Sigmoid colon (tissue), 7 donors: Measurements from ENCODE around the gene SSBP1. TPM values are rescaled to one million over a fixed set of nuclear protein-coding genes. Genes with fewer than 3 reads are reported as not detected.

Experiments
- DNase-seq: peaks from one replicate; pipeline ENCODE4 v3.0.0-alpha.2; 2019
- H3K27ac ChIP-seq, 4 donors: fragments of 200-600 bp; sonication (generic); one replicate each; pipeline ENCODE4 v1.5.1; 2016 to 2019; ENCODE audit warnings: mild to moderate bottlenecking in 1 of 4
- H3K27me3 ChIP-seq, 3 donors: fragments of 200-600 bp; sonication (generic); one replicate each; pipeline ENCODE4 v1.5.1; 2019; ENCODE audit warnings: mild to moderate bottlenecking in 1 of 3
- H3K36me3 ChIP-seq, 4 donors: fragments of 200-600 bp; sonication (generic); one replicate each; pipeline ENCODE4 v1.5.1; 2016 to 2019
- H3K4me1 ChIP-seq, 4 donors: fragments of 200-600 bp; sonication (generic); one replicate each; pipeline ENCODE4 v1.5.1; 2017 to 2019
- H3K4me3 ChIP-seq, 4 donors: fragments of 200-600 bp; sonication (generic); one replicate each; pipeline ENCODE4 v1.5.1; 2017 to 2019; ENCODE audit warnings: mild to moderate bottlenecking in 2 of 4, moderate library complexity in 1 of 4
- H3K9me3 ChIP-seq, 4 donors: fragments of 200-600 bp in 3 of 4; sonication (generic) in 3 of 4; one replicate each; pipeline versions ENCODE4 v1.5.1 to v1.6.1; 2013 to 2019
- CTCF ChIP-seq, 4 experiments: fragments of 450-650 bp in 3 of 4; fragments of 200-600 bp in 1 of 4; IDR thresholded peaks; one replicate each; pipeline ENCODE4 v1.5.1; 2016 to 2019; ENCODE audit warnings: antibody characterized with exemption in 4 of 4, mild to moderate bottlenecking in 3 of 4, moderate library complexity in 2 of 4
- EP300 ChIP-seq, 4 donors: sonication (generic); formaldehyde crosslinking; IDR thresholded peaks; one replicate each; pipeline ENCODE4 v1.6.1; 2017; ENCODE audit warnings: antibody characterized with exemption in 4 of 4
- POLR2A ChIP-seq, 2 donors: fragments of 450-650 bp; IDR thresholded peaks; one replicate each; pipeline ENCODE4 v1.6.1; 2016; ENCODE audit warnings: antibody characterized with exemption in 2 of 2, mild to moderate bottlenecking in 2 of 2, moderate library complexity in 2 of 2
- POLR2AphosphoS5 ChIP-seq, 4 donors: sonication (generic); formaldehyde crosslinking; IDR thresholded peaks; one replicate each; pipeline ENCODE4 v1.6.1; 2017; ENCODE audit warnings: antibody characterized with exemption in 4 of 4
- WGBS, 2 donors: extraction: QIAGEN DNeasy Blood & Tissue Kit; methylation state at CpG; one replicate each; pipeline ENCODE4 v1.1.7; 2013; 5-methylcytosine and 5-hydroxymethylcytosine counted together
- intact Hi-C: fragments of 100-400 bp; cut with DNase I; formaldehyde crosslinking; loops from one replicate; pipeline ENCODE4 v1.15.1; 2023
- polyA plus RNA-seq, 3 donors: library from polyadenylated mRNA; stranded (reverse); fragments of 200-250 nt; gene quantifications; one replicate each; pipeline ENCODE4 v1.2.3, GENCODE V29; 2013
- total RNA-seq, 4 donors: library from RNA; depleted of rRNA; stranded (reverse); fragments of >200 nt; gene quantifications; one replicate each; pipeline ENCODE4 v1.1.0, GENCODE V29; 2016
- donor health status: healthy with polysubstance abuse.
- donor health status: Bipolar disorder and iron deficiency.
- donor health status: healthy.

Gene SSBP1
- total and polyA plus RNA-seq, 7 donors = 77.0 to 205 (median 137) TPM

- no peaks in the 10 kb centered on the region for H3K27me3 ChIP-seq
- H3K27ac ChIP-seq = peak overlapping the region in 1 of 4 donors; percentile 81
- 27 to 67% methylated on average over 4 of the region's 4 CpGs for WGBS, 2 donors
- peak overlapping the region; percentile 59 to 99 (median 84) for H3K4me3 ChIP-seq
- no peaks in the 10 kb centered on the region for H3K9me3 ChIP-seq
- H3K4me1 ChIP-seq = peaks cover 0 to 20% (median 19%) of the 10 kb centered on the region in 4 donors
- intact Hi-C loops = loop anchor here (5.0 kb wide), 1 partner anchor 46 kb away; no protein-coding TSS in a partner anchor
- no peaks in the 10 kb centered on the region for H3K36me3 ChIP-seq
- DNase-seq = no peak
- TF ChIP-seq POLR2A (IDR thresholded peaks at IDR 0.05) = no peak
- no peak for TF ChIP-seq CTCF (IDR thresholded peaks at IDR 0.05)
- no peak for TF ChIP-seq POLR2AphosphoS5 (IDR thresholded peaks at IDR 0.05)
- no peak for TF ChIP-seq EP300 (IDR thresholded peaks at IDR 0.05)
Measured at GRCh38 chr7:141702892-141703291, 35.3 kb upstream of the SSBP1 start.

- 14 to 58% methylated on average over 3 of the region's 3 CpGs for WGBS, 2 donors
- peaks cover 0 to 20% (median 17%) of the 10 kb centered on the region in 4 donors for H3K4me1 ChIP-seq
- H3K27ac ChIP-seq = no peak overlapping the region
- DNase-seq = no peak
- H3K27me3 ChIP-seq = no peaks in the 10 kb centered on the region
- no peaks in the 10 kb centered on the region for H3K36me3 ChIP-seq
- TF ChIP-seq CTCF (IDR thresholded peaks at IDR 0.05) (no peak), POLR2AphosphoS5 (IDR thresholded peaks at IDR 0.05) (no peak), POLR2A (IDR thresholded peaks at IDR 0.05) (no peak), EP300 (IDR thresholded peaks at IDR 0.05) (no peak)
- intact Hi-C loops = loop anchor here (5.0 kb wide), 1 partner anchor 47 kb away; no protein-coding TSS in a partner anchor
- H3K9me3 ChIP-seq = no peaks in the 10 kb centered on the region
- H3K4me3 ChIP-seq = no peak overlapping the region
Measured at GRCh38 chr7:141704112-141704511, 34.0 kb upstream of the SSBP1 start.

GRCh38 chr7:141704741-141705140, 33.4 kb upstream of the SSBP1 start:
- intact Hi-C loops = loop anchor here (5.0 kb wide), 1 partner anchor 47 kb away; no protein-coding TSS in a partner anchor
- WGBS, 2 donors = 69 to 75% methylated on average over 5 of the region's 5 CpGs
- no peaks in the 10 kb centered on the region for H3K27me3 ChIP-seq
- H3K9me3 ChIP-seq = no peaks in the 10 kb centered on the region
- TF ChIP-seq POLR2A (IDR thresholded peaks at IDR 0.05) = no peak
- DNase-seq = no peak
- H3K4me1 ChIP-seq = peaks cover 0 to 20% (median 17%) of the 10 kb centered on the region in 4 donors
- H3K27ac ChIP-seq = no peak overlapping the region
- H3K4me3 ChIP-seq = no peak overlapping the region
- H3K36me3 ChIP-seq = no peaks in the 10 kb centered on the region

GRCh38 chr7:141706239-141707064, 31.7 kb upstream of the SSBP1 start:
- no peak overlapping the region for H3K4me3 ChIP-seq
- intact Hi-C loops = no loop called here
- H3K36me3 ChIP-seq = no peaks in the 10 kb centered on the region
- WGBS, 2 donors = 20 to 71% methylated on average over 1 of the region's 1 CpG
- DNase-seq = no peak
- H3K27ac ChIP-seq = no peak overlapping the region
- H3K9me3 ChIP-seq = no peaks in the 10 kb centered on the region
- H3K27me3 ChIP-seq = no peaks in the 10 kb centered on the region
- H3K4me1 ChIP-seq = peaks cover 0 to 10% (median 8%) of the 10 kb centered on the region in 4 donors
- TF ChIP-seq POLR2AphosphoS5 (IDR thresholded peaks at IDR 0.05) (no peak), EP300 (IDR thresholded peaks at IDR 0.05) (no peak), POLR2A (IDR thresholded peaks at IDR 0.05) (no peak), CTCF (IDR thresholded peaks at IDR 0.05) (no peak)

- Histone ChIP-seq H3K27me3 (no peaks in the 10 kb centered on the region), H3K4me3 (no peak within 1 kb of the TSS), H3K36me3 (no peaks in the 10 kb centered on the region), H3K9me3 (no peaks in the 10 kb centered on the region), H3K4me1 (no peaks in the 10 kb centered on the region), H3K27ac (no peak within 1 kb of the TSS)
- intact Hi-C loops = no loop called here
- no peak for DNase-seq
- no peak for TF ChIP-seq POLR2AphosphoS5 (IDR thresholded peaks at IDR 0.05)
- no peak for TF ChIP-seq CTCF (IDR thresholded peaks at IDR 0.05)
- no peak for TF ChIP-seq EP300 (IDR thresholded peaks at IDR 0.05)
- TF ChIP-seq POLR2A (IDR thresholded peaks at IDR 0.05) = no peak
- WGBS, 2 donors = 88 to 93% methylated on average over 6 of the region's 6 CpGs
Measured at GRCh38 chr7:141708351-141708750, 29.8 kb upstream of the SSBP1 start, which contains the start of gene WEE2. Gene WEE2 (plus strand): TSS chr7:141708353. CDS start chr7:141708759, 406 bp downstream.
